ES-I3 (cell line): ENCODE data around the gene TFDP2.

Source experiments
- H3K36me3 ChIP-seq: 2 replicates; pipeline ENCODE4 v1.6.1; 2013; ENCODE audit warnings: mild to moderate bottlenecking, low read length, control low read depth, moderate library complexity; ENCODE audit not compliant: insufficient read depth
- H3K4me1 ChIP-seq: 2 replicates; pipeline ENCODE4 v1.6.1; 2013; ENCODE audit warnings: mild to moderate bottlenecking, control low read depth, low read length; ENCODE audit not compliant: insufficient read depth
- H3K9ac ChIP-seq: 2 replicates; pipeline ENCODE4 v1.6.1; 2013; ENCODE audit warnings: low read depth, mild to moderate bottlenecking, low read length, moderate library complexity
- H3K9me3 ChIP-seq: 2 replicates; pipeline ENCODE4 v1.6.1; 2013; ENCODE audit warnings: mild to moderate bottlenecking, low read length, moderate library complexity; ENCODE audit not compliant: control insufficient read depth, insufficient read depth

Gene TFDP2

GRCh38 chr3:142065932-142066331 is 83.4 kb downstream of the TFDP2 start:
- H3K9me3 ChIP-seq: no peaks in the 10 kb centered on the region
- peaks cover 37% of the 10 kb centered on the region for H3K4me1 ChIP-seq
- H3K36me3 ChIP-seq: no peaks in the 10 kb centered on the region
- no peak overlapping the region for H3K9ac ChIP-seq

- no peaks in the 10 kb centered on the region for H3K36me3 ChIP-seq
- H3K4me1 ChIP-seq: peaks cover 37% of the 10 kb centered on the region
- H3K9me3 ChIP-seq: no peaks in the 10 kb centered on the region
- no peak overlapping the region for H3K9ac ChIP-seq
Observed at GRCh38 chr3:142065344-142065743, 84.0 kb downstream of the TFDP2 start.

- Histone ChIP-seq H3K36me3 (no peaks in the 10 kb centered on the region), H3K4me1 (peaks cover 37% of the 10 kb centered on the region), H3K9me3 (no peaks in the 10 kb centered on the region), H3K9ac (no peak overlapping the region)
Observed at GRCh38 chr3:142064454-142064853, 84.9 kb downstream of the TFDP2 start.

- H3K9ac ChIP-seq: no peak overlapping the region
- H3K36me3 ChIP-seq: no peaks in the 10 kb centered on the region
- H3K4me1 ChIP-seq: peaks cover 9% of the 10 kb centered on the region; the same call in 1 of the 2 replicates
- no peaks in the 10 kb centered on the region for H3K9me3 ChIP-seq
Observed at GRCh38 chr3:142057331-142057725, 92.0 kb downstream of the TFDP2 start.

- Histone ChIP-seq H3K9ac (no peak overlapping the region), H3K4me1 (peaks cover 5% of the 10 kb centered on the region; the same call in 1 of the 2 replicates), H3K9me3 (no peaks in the 10 kb centered on the region), H3K36me3 (no peaks in the 10 kb centered on the region)
Observed at GRCh38 chr3:142056656-142057330, 92.6 kb downstream of the TFDP2 start.

- H3K9ac ChIP-seq: no peak overlapping the region
- H3K36me3 ChIP-seq: no peaks in the 10 kb centered on the region
Observed at GRCh38 chr3:142053835-142054234, 95.5 kb downstream of the TFDP2 start.

GRCh38 chr3:142053244-142053643 is 96.1 kb downstream of the TFDP2 start:
- Histone ChIP-seq H3K36me3 (no peaks in the 10 kb centered on the region), H3K9ac (no peak overlapping the region), H3K4me1 (no peaks in the 10 kb centered on the region), H3K9me3 (no peaks in the 10 kb centered on the region)

More at GRCh38 chr3:142053835-142054234, 95.5 kb downstream of the TFDP2 start:
- no peaks in the 10 kb centered on the region for H3K9me3 ChIP-seq
- no peaks in the 10 kb centered on the region for H3K4me1 ChIP-seq

GRCh38 chr3:142051351-142051750 is 98.0 kb downstream of the TFDP2 start:
- H3K36me3 ChIP-seq: no peaks in the 10 kb centered on the region
- peaks cover 4% of the 10 kb centered on the region; the same call in 1 of the 2 replicates for H3K4me1 ChIP-seq
- no peaks in the 10 kb centered on the region for H3K9me3 ChIP-seq
- H3K9ac ChIP-seq: no peak overlapping the region

GRCh38 chr3:142047021-142047369 is 102.3 kb downstream of the TFDP2 start:
- no peaks in the 10 kb centered on the region for H3K9me3 ChIP-seq
- H3K4me1 ChIP-seq: peaks cover 5% of the 10 kb centered on the region; the same call in 1 of the 2 replicates
- no peaks in the 10 kb centered on the region for H3K36me3 ChIP-seq
- H3K9ac ChIP-seq: no peak overlapping the region

GRCh38 chr3:142046320-142047020 is 102.9 kb downstream of the TFDP2 start:
- no peaks in the 10 kb centered on the region for H3K9me3 ChIP-seq
- peaks cover 5% of the 10 kb centered on the region; the same call in 1 of the 2 replicates for H3K4me1 ChIP-seq
- H3K36me3 ChIP-seq: no peaks in the 10 kb centered on the region
- no peak overlapping the region for H3K9ac ChIP-seq

- no peaks in the 10 kb centered on the region for H3K4me1 ChIP-seq
- no peak overlapping the region for H3K9ac ChIP-seq
- no peaks in the 10 kb centered on the region for H3K36me3 ChIP-seq
- H3K9me3 ChIP-seq: no peaks in the 10 kb centered on the region
Observed at GRCh38 chr3:142040941-142041491, 108.3 kb downstream of the TFDP2 start.

GRCh38 chr3:142035308-142035922 is 113.9 kb downstream of the TFDP2 start:
- Histone ChIP-seq H3K9me3 (no peaks in the 10 kb centered on the region), H3K36me3 (peaks cover 3% of the 10 kb centered on the region; the same call in 1 of the 2 replicates), H3K4me1 (no peaks in the 10 kb centered on the region), H3K9ac (no peak overlapping the region)

- H3K36me3 ChIP-seq: peaks cover 3% of the 10 kb centered on the region; the same call in 1 of the 2 replicates
- H3K9ac ChIP-seq: no peak overlapping the region
- no peaks in the 10 kb centered on the region for H3K4me1 ChIP-seq
- H3K9me3 ChIP-seq: no peaks in the 10 kb centered on the region
Observed at GRCh38 chr3:142033292-142033691, 116.1 kb downstream of the TFDP2 start.

GRCh38 chr3:142031575-142031974 is 117.8 kb downstream of the TFDP2 start:
- Histone ChIP-seq H3K4me1 (peaks cover 2% of the 10 kb centered on the region; the same call in 1 of the 2 replicates), H3K36me3 (peaks cover 3% of the 10 kb centered on the region; the same call in 1 of the 2 replicates), H3K9ac (no peak overlapping the region), H3K9me3 (no peaks in the 10 kb centered on the region)
